ENCODE measurements around the gene SET. TPM values are rescaled to one million over a fixed set of nuclear protein-coding genes. Genes with fewer than 3 reads are reported as not detected.

The SET gene
- polyA plus RNA-seq, 12 donors = 269 to 6,798 (median 356) TPM

DNA sequence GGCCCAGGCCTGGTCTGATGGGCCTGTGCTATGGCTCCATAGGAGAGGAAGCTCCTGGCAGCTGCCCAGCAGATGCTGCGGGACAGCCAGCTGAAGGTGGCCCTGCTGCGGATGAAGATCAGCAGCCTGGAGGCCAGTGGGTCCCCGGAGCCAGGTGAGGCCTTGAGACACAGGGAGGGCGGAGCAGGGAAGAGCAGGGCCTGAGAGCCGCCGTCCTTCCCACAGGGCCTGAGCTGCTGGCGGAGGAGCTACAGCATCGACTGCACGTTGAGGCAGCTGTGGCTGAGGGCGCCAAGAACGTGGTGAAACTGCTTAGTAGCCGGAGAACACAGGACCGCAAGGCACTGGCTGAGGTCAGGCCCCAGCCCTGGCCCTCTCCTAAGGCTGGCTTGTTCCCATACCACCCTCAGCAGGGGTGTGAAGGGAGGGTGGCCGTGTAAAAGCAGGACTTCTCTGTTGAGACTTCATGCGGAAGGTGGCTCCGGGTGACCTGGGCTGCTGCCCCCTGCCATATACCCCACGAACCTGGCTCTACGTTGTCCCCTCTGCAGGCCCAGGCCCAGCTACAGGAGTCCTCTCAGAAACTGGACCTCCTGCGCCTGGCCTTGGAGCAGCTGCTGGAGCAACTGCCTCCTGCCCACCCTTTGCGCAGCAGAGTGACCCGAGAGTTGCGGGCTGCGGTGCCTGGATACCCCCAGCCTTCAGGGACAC lies 17.8 kb downstream of the SET start:
- no peak for DNase-seq

DNA sequence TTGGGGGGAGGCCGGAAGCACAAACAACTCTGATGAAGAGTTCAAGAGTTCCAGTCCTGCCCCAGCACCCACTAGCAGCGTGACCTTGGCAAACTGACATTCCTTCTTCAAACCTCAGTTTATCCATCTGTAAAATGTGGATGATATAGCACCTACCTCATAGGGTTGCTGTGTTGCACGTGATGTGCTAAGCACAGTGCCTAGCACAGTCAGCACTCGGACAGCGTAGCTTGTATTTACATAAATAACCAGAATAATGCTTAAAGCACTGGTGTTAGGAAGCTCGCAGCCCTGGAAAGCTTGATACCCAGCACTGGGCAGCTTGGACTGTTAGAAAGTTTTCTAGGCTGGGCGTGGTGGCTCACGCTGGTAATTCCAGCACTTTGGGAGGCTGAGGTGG lies 18.4 kb downstream of the SET start:
- no peak for DNase-seq

DNA sequence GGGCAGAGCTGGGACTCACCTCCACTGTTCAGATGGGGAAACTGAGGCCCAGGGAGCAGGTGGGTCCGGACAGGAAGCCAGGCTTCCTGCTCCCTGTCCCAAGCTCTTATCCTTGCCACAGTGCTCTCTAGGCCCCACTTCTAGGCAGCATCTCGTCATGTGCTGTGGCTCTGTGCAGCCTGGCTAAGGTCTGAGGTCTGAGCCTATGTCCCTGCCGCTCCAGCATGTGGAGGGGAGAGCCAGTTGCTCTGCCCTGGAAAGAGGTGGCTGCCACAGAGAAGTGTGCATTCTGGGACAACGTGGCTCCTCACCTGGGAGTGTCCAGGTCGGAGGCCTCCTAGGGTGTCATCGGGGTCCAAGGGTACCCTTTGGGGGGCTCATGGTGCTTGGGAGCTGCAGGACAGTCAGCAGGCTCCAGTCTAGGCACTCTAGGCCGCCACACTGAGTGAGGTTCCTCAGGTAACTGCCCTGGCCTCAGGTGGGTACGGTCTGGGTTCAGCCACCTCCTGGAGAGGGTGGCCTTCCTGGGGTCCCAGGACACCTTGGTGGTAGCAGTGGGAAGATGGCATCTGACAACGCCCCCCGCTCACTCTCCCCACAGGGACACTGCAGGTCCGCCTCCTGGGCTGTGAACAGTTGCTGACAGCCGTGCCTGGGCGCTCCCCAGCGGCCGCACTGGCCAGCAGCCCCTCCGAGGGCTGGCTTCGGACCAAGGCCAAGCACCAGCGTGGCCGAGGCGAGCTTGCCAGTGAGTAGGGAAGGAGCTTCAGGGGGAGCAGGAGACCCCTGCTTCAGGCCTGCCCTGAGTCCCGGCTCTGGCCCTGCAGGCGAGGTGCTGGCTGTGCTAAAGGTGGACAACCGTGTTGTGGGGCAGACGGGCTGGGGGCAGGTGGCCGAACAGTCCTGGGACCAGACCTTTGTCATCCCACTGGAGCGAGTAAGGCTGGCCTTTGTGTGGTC lies 23.7 kb downstream of the SET start:
- no peak for DNase-seq

DNA sequence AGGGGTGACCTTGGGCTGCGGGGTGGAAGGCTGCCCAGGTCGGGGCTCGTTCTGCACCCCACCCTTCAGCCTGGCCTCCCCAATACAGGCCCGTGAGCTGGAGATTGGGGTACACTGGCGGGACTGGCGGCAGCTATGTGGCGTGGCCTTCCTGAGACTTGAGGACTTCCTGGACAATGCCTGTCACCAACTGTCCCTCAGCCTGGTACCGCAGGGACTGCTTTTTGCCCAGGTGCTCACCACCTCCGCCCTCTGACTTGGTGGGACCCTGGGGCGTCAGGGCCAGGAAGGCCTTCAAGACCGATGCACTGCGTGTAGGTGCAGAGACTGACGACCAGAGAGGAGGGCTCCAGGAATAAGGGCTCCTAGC lies 24.4 kb downstream of the SET start:
- DNase-seq = no peak

DNA sequence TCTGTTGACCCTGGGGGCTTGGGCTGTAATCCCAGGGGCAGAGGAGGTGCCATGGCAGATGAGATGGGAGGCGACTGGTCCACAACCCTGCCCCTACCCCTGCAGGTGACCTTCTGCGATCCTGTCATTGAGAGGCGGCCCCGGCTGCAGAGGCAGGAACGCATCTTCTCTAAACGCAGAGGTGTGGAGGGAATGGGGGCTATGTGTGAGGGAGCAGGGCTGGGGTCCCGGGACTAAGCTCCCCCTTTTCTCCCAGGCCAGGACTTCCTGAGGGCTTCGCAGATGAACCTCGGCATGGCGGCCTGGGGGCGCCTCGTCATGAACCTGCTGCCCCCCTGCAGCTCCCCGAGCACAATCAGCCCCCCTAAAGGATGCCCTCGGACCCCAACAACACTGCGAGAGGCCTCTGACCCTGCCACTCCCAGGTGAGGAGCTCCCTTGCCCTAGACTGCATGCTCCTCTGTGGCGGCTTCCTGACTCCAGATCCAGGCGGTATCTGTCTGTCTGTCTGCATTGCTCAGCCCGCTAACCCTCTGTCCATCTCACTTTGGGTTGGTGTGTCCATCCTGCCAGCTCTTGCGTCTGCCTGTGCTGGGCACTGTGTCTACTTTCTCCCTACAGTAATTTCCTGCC lies 25.0 kb downstream of the SET start:
- no peak for DNase-seq

DNA sequence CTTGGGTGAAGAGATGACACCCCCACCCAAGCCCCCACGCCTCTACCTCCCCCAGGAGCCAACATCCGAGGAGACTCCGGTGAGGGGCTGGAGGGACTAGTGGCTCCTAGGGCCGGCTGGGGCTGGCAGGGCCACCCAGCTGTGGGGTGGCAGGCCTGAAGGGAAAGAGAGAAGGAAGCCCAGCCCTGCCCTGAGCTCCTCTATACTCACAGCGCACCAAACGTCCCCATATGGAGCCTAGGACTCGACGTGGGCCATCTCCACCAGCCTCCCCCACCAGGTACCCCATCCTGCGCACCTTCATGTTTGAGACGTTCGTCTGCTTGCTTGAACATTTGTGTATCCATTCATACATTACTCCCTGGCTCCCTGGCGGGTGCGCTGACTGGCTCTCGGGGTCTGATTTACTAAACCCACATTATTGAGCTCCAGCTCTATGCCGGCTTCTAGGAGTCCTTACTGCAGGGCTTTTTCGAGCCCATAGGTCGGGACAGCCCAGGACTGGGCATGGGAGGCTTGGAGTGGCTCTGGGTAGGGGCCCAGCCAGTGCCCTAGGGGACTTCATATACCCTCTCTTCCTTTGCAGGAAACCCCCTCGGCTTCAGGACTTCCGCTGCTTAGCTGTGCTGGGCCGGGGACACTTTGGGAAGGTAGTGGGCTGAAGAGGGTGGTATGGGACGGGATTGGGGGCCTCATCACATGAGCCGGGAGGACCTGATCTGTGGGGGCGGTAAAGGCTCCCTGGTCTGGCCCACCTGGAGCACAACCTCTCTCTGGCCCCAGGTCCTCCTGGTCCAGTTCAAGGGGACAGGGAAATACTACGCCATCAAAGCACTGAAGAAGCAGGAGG lies 25.8 kb downstream of the SET start:
- no peak for DNase-seq

DNA sequence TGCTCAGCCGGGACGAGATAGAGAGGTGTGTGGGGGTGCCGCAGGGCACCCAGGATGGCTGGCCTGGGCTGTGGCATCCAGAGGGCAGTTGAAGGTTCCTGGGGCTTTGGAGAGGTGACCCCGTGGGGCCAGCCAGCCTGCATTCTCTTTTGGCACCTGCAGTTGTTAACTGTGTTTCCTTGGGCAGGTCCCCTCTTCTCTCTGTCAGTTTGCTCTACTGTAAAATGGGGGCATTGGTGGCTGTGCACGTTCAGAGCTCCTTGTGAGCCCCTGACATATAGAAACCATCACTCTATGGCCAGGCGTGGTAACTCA lies 26.4 kb downstream of the SET start:
- no peak for DNase-seq

DNA sequence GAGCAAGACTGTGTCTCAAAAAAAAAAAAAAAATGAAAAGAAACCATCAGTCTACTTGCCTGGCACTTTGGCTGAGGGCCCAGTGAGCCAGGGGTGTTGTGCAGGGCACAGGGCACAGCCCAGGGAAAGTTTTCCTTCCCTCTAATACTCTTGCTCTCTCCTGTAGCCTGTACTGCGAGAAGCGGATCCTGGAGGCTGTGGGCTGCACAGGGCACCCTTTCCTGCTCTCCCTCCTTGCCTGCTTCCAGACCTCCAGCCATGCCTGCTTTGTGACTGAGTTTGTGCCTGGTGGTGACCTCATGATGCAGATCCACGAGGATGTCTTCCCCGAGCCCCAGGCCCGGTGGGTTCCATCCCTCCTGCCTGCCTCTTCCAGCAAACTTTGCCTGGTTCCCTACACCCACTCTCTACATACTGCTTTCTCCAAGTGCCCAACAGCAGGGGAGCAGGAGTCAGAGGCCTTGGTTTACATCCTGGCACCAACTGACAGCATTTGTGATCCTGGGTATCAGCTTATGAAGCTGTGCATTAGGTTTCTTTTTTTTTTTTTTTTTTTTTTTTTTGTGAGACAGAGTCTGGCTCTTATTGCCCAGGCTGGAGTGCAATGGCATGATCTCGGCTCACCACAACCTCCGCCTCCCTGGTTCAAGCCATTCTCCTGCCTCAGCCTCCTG lies 27.7 kb downstream of the SET start:
- no peak for DNase-seq

DNA sequence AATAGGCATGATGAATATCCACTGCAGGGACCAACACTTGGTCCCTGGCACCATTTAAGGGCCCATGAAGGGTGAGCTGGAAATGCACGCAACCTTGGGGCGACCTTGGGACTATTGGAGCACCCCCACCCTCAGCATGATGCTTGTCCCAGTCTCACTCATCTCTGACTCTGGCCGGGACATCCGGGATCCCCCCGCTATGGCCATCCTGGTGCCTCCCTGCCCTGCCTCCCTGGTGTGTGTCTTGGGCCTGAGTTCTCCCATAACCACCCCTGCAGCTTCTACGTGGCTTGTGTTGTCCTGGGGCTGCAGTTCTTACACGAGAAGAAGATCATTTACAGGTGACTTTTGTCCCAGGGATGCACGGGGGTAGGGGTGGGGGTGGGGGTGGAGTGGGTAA lies 29.0 kb downstream of the SET start:
- DNase-seq = no peak

DNA sequence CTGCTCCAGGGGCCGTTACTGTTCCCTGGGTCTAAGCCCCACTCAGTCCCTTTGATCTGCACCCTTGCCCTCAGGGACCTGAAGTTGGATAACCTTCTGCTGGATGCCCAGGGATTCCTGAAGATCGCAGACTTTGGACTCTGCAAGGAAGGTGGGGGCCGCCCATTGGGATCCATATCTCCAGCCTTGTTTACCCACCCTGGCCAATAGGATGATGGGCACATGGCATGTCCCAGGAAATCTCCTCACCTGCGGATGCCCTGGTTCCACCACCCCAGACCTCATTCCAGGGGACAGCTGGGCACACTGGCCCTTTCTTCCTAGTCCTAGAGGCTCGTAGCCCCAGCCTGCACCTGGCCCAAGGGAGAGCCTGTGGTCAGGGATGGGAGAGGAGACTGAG lies 29.5 kb downstream of the SET start:
- DNase-seq = no peak

DNA sequence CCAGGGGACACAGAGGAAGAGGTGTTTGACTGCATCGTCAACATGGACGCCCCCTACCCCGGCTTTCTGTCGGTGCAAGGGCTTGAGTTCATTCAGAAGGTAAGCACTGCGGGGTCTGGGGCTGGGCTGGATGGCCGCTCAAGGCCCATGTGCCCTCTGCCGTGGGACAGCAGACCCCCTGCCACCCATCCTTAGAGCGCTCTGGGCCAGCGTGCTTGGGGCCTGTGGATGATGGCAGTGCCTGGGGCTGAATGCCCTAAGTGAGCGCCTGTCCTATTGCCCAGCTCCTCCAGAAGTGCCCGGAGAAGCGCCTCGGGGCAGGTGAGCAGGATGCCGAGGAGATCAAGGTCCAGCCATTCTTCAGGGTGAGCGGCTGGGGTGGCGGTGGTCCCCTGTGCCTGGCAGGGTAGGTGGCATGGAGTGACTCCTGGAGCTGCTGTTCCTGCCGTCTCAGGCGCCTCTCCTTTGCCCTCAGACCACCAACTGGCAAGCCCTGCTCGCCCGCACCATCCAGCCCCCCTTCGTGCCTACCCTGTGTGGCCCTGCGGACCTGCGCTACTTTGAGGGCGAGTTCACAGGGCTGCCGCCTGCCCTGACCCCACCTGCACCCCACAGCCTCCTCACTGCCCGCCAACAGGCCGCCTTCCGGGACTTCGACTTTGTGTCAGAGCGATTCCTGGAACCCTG lies 31.0 kb downstream of the SET start:
- no peak for DNase-seq

DNA sequence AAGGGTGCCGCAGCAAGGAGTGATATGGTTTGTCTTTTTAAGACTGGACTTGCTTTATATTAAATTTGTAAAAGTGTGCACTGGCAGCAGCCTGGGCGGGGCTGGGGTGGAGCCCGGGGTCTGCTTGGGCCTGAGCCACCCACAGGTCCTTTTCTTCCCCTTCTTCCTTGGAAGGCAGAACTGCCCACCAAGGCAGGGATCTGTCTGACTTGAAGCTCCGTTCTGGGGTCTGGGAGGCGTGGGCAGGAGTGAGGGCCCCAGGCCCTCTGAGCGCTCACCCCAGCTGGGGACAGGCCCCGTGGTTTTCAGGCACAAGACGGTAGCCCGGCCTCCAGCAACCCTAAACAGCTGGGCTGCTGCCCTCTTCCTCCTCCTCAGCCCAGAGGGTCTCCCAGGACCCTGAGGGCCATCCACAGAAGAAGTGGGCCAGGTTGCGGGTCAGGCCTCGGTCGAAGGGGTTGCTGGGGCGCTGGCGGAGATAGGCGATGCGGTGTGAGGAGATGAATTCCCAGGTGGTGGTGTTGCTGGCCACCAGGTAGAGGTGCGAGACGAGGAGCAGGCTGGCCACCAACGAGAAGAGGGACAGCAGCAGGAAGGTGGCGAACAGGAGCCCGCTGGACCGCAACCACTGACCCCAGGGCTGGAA lies 31.9 kb downstream of the SET start:
- DNase-seq = no peak

DNA sequence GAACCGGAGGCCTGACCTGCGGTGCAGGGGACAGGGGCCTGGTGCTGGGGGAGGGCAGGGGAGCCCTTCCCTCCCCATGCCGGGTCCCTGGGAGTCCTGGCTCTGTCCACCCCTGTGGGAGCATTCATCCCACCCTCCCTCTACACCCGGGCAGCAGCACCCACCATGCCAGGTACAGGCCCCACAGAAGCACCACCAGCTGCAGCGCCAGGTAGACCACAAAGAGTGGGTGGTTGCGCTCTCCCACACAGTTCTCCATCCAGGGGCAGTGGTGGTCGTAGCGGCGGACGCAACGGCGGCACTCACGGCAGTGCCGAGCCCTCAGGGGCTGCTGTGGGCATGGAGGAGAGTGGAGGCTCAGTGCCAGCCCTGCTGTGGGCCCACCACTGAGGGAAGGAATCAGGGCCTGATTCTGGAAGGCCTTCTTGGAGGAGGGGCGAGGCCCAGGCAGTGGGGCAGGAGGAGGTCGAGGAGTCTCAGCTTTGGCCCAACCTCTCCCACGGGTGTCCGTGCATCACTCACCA lies 32.5 kb downstream of the SET start:
- DNase-seq = no peak

DNA sequence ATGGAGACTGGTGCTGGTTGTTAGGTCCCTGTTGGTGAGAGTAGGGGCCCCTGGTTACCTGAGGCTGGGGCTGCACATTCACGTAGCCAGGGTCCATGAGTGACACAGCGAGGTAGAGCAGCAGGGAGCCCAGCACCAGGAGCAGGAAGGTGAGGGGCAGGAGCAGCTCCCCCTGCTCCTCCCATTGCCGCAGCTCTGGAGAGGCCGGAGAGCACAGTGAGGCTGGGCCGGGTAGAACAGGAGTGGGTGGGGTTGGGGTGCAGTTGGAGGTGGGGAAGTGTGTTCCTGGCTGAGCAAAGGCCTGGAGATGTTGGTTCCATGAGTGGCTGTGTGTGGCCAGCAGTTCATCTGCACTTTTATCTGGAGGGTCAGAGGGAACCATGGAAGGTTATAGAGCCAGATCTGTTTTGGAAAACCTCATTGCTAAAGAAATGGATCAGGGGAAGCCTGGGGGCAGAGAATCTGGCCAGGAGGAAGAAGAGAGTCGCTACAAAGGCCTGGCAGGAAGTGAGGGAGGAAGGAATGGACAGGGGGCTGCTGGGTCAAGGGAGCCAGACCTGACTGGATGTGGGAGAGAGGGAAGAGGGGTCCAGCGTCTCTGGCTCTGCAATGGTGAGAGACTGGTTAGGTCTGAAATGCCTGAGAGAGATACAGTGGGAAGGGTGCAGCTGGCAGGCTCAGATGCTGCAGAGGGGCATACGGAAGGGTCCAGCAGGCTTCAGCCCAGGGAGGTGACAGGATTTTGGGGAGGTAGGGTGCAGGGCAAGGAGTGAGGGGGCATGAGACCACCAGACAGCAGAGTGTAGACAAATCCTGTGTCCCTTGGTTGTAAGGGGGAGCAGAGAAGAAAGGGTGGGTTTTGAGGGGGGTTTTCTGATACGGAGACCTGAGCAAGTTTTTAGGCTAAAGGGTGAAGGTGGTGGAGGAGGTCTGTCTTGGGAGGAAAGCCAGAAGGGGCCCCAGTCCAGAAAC lies 33.6 kb downstream of the SET start:
- DNase-seq = no peak

DNA sequence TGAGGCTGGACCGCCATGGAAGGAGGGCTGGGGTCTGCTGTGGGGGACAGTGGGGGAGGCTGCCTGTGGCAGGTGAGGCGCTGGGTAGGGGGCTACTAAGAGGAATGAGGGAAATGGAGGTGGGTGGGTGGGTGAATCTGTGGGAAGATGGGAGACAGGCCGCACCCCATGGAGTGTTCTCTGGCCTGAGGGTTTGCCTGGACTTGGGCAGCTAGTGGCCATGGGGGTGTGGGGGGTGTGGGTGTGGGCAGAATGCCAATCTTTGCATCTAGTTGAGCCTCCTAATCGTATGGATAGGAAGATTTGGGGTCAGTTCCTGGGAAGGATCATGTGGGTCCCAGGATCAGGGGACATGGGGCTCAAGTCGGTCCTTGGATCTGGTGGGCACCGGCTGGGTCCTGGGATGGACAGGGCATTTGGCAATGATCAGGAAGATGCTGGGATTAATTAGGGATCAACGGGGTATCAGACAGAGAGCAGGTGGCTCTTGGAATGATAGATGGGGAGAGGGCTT lies 34.4 kb downstream of the SET start:
- no peak for DNase-seq

DNA sequence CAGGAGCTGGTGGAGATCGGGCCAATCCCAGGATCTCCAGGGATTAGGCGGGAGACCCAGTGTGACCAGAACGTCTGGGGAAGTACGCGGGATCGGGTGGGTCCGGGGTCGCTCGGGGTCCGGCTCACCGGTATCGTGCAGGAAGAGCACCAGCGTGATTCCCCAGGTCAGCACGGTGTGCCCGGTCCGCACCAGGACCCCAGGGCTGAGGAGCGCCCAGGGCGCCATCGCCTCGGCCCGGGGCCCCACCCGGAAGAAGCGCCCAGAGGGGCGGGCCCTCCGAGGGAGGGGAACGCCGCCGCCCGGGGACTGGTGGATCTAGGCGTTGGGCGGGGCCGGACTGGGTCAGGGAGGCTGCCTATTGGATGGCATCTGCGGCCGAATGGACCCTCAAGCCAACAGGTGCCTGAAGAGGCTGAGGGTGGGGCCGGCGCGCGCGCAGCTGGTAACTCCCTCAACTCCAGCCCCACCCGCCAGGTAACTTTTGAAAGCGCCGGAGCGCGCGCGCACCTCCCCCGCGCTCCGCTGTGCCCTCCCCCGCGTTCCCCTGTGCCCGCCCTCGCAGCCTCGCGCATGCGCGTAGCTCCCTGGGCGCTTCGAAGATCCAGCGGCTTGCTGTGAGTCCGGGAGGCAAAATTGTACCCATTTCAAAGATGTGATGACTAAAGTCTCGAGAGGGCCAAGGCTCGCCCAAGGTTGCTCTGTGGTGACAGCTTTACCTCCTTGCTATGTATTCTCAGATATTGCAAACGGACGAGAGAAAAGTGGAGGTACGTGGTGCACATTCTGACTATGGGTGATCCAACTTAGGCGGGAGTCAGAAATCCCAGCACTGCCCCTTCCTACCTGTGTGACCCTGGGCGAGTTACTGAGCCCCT lies 35.1 kb downstream of the SET start, which contains the start of gene ZDHHC12:
ZDHHC12 (minus strand) TSS at position 262 of the 878 bp plus-strand sequence; CDS start at position 228, 34 bp downstream.
- peak; percentile 74 for DNase-seq

DNA sequence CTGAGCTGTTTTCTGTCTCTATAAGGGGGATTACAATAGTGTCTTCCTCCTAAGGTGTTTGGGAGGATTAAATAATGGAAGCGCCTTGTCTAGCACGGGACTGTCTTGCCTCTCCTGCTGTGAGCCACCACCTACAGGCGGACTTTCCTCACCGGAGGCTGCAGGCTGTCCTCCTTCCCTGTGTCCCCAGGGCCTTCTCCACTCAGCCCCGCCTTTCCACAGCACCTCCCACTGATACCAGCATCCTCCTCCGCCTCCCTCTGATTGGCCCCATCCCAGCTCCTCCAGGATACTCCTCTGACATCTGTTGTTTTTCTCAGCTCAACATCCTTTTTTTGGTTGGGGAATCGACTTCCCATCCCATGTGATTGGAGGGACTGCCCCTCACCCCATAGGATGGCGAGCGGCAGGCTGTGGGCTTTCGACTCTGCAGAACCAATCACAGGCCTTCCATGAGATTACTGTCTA lies 35.8 kb downstream of the SET start:
- DNase-seq = no peak
